GM21367 (cell line): ENCODE measurements around the gene PSMB7.

Experiments
- ATAC-seq: cut with Tn5 transposase; IDR thresholded peaks from one replicate; pipeline ENCODE4 v1.9.1; 2021; ENCODE audit not compliant: unreplicated experiment

Gene PSMB7

GRCh38 chr9:124415102-124415851 lies at the start of gene PSMB7:
Gene PSMB7 (minus strand): TSS chr9:124415442. CDS start chr9:124415425, 17 bp downstream.
- peak; percentile 87 for ATAC-seq

- no peak for ATAC-seq
These were observed 47.5 kb upstream of the PSMB7 start for GRCh38 chr9:124462739-124463138.

GRCh38 chr9:124458441-124458840 lies 43.2 kb upstream of the PSMB7 start:
- no peak for ATAC-seq

- ATAC-seq: no peak
These were observed 42.7 kb upstream of the PSMB7 start for GRCh38 chr9:124457887-124458431.

- ATAC-seq: no peak
These were observed 42.0 kb upstream of the PSMB7 start for GRCh38 chr9:124457079-124457886.

GRCh38 chr9:124456341-124457078 lies 41.3 kb upstream of the PSMB7 start:
- ATAC-seq: no peak

GRCh38 chr9:124455820-124456219 lies 40.6 kb upstream of the PSMB7 start:
- ATAC-seq: no peak

GRCh38 chr9:124454791-124455443 lies 39.7 kb upstream of the PSMB7 start:
- ATAC-seq: no peak

GRCh38 chr9:124454296-124454695 lies 39.1 kb upstream of the PSMB7 start:
- no peak for ATAC-seq

- no peak for ATAC-seq
These were observed 38.4 kb upstream of the PSMB7 start for GRCh38 chr9:124453586-124454191.

- ATAC-seq: no peak
These were observed 37.8 kb upstream of the PSMB7 start for GRCh38 chr9:124452841-124453585.

GRCh38 chr9:124452326-124452725 lies 37.1 kb upstream of the PSMB7 start:
- no peak for ATAC-seq

- ATAC-seq: no peak
These were observed 35.9 kb upstream of the PSMB7 start for GRCh38 chr9:124450931-124451661.

- ATAC-seq: no peak
These were observed 35.1 kb upstream of the PSMB7 start, which contains the start of gene ADGRD2 for GRCh38 chr9:124450241-124450924. Gene ADGRD2 (plus strand): TSS chr9:124450451. CDS start chr9:124451667, 1,216 bp downstream.

- ATAC-seq: no peak
These were observed 34.3 kb upstream of the PSMB7 start for GRCh38 chr9:124449381-124450151.

GRCh38 chr9:124448019-124448418 lies 32.8 kb upstream of the PSMB7 start:
- ATAC-seq: no peak

GRCh38 chr9:124447297-124447661 lies 32.0 kb upstream of the PSMB7 start:
- no peak for ATAC-seq

- no peak for ATAC-seq
These were observed 28.9 kb upstream of the PSMB7 start for GRCh38 chr9:124444166-124444565.
